DND-41 (cell line): ENCODE data around the gene IFNG-AS1.

Experiments
- ATAC-seq: fragments of 200-7000 bp; cut with Tn5 transposase; 3 replicates; pipeline ENCODE4 v1.9.1; 2021; ENCODE audit warnings: low read depth; ENCODE audit not compliant: insufficient read depth
- DNase-seq: peaks from one replicate; pipeline ENCODE4 v3.0.0-alpha.2; 2020
- H2AFZ ChIP-seq: 2 replicates; pipeline ENCODE4 v1.6.0; 2012; ENCODE audit warnings: low read depth, low read length
- H3K27ac ChIP-seq: 2 replicates; pipeline ENCODE4 v1.5.1; 2012; ENCODE audit warnings: low read length, inconsistent platforms
- H3K27me3 ChIP-seq: fragments of 200-600 bp; sonication (generic); 2 replicates; pipeline ENCODE4 v1.6.0; 2012; ENCODE audit warnings: low read length, mild to moderate bottlenecking, inconsistent platforms; ENCODE audit not compliant: insufficient read depth, poor library complexity
- H3K36me3 ChIP-seq: 2 replicates; pipeline ENCODE4 v1.5.1; 2012; ENCODE audit warnings: low read length, inconsistent platforms; ENCODE audit not compliant: insufficient read depth
- H3K4me1 ChIP-seq: 2 replicates; pipeline ENCODE4 v1.5.1; 2012; ENCODE audit warnings: mild to moderate bottlenecking, low read length; ENCODE audit not compliant: insufficient read depth
- H3K4me2 ChIP-seq: 2 replicates; pipeline ENCODE4 v1.6.0; 2012; ENCODE audit warnings: mild to moderate bottlenecking, moderate library complexity, low read length, inconsistent platforms; ENCODE audit not compliant: insufficient read depth
- H3K4me3 ChIP-seq, 2 experiments: fragments of 200-600 bp in 1 of 2; shearing (Covaris generic) in 1 of 2; 2 replicates each; pipeline ENCODE4 v1.5.1; 2012 to 2016; ENCODE audit warnings: inconsistent platforms in 2 of 2, low read length in 2 of 2, mild to moderate bottlenecking in 2 of 2, low read depth in 1 of 2, moderate library complexity in 1 of 2
- H3K79me2 ChIP-seq: 2 replicates; pipeline ENCODE4 v1.6.0; 2012; ENCODE audit warnings: low read length, inconsistent platforms; ENCODE audit not compliant: insufficient read depth
- H3K9ac ChIP-seq: 2 replicates; pipeline ENCODE4 v1.6.0; 2012; ENCODE audit warnings: low read depth, mild to moderate bottlenecking, inconsistent platforms, low read length, moderate library complexity
- H3K9me3 ChIP-seq: 2 replicates; pipeline ENCODE4 v1.5.1; 2012; ENCODE audit warnings: low read length, moderate library complexity, mild to moderate bottlenecking, inconsistent platforms; ENCODE audit not compliant: insufficient read depth, severe bottlenecking
- H4K20me1 ChIP-seq: 2 replicates; pipeline ENCODE4 v1.6.0; 2012; ENCODE audit warnings: low read length; ENCODE audit not compliant: insufficient read depth
- CTCF ChIP-seq: IDR thresholded peaks from 2 replicates; pipeline ENCODE4 v1.5.1; 2012; ENCODE audit warnings: borderline replicate concordance, low read length, moderate library complexity, mild to moderate bottlenecking; ENCODE audit not compliant: poor library complexity, severe bottlenecking; ENCODE audit errors: extremely low read depth
- EZH2 ChIP-seq: IDR thresholded peaks from 3 replicates; pipeline ENCODE4 v1.6.1; 2012; ENCODE audit warnings: borderline replicate concordance, low read depth, mild to moderate bottlenecking, moderate library complexity, low read length, inconsistent platforms; ENCODE audit not compliant: severe bottlenecking

The IFNG-AS1 gene

GRCh38 chr12:68063900-68064590 is 74.8 kb downstream of the IFNG-AS1 start:
- no peak overlapping the region for H3K9ac ChIP-seq

GRCh38 chr12:68065163-68065562 is 75.9 kb downstream of the IFNG-AS1 start:
- no peak overlapping the region for H2AFZ ChIP-seq
- H3K4me1 ChIP-seq: no peaks in the 10 kb centered on the region
- no peak overlapping the region for H3K9ac ChIP-seq
- H3K79me2 ChIP-seq: no peaks in the 10 kb centered on the region
- ATAC-seq (no peak), DNase-seq (no peak)
- H3K4me3 ChIP-seq: no peak overlapping the region
- H3K4me2 ChIP-seq: no peak overlapping the region
- H3K27me3 ChIP-seq: no peaks in the 10 kb centered on the region
- H3K27ac ChIP-seq: no peak overlapping the region
- no peaks in the 10 kb centered on the region for H3K36me3 ChIP-seq
- no peaks in the 10 kb centered on the region for H4K20me1 ChIP-seq
- no peak for TF ChIP-seq EZH2
- TF ChIP-seq CTCF: no peak
- H3K9me3 ChIP-seq: peaks cover 11% of the 10 kb centered on the region

More at GRCh38 chr12:68063900-68064590, 74.8 kb downstream of the IFNG-AS1 start:
- DNase-seq: no peak
- Histone ChIP-seq H3K79me2 (no peaks in the 10 kb centered on the region), H3K27ac (no peak overlapping the region), H3K4me1 (no peaks in the 10 kb centered on the region), H4K20me1 (no peaks in the 10 kb centered on the region), H2AFZ (no peak overlapping the region), H3K4me3 (no peak overlapping the region), H3K4me2 (no peak overlapping the region), H3K9me3 (peaks cover 11% of the 10 kb centered on the region), H3K27me3 (no peaks in the 10 kb centered on the region), H3K36me3 (no peaks in the 10 kb centered on the region)
- TF ChIP-seq EZH2 (no peak), CTCF (no peak)
- ATAC-seq: no peak

- no peak for TF ChIP-seq EZH2
- no peak for TF ChIP-seq CTCF
- no peak overlapping the region for H3K27ac ChIP-seq
- DNase-seq (no peak), ATAC-seq (no peak)
- no peak overlapping the region for H3K4me2 ChIP-seq
- H3K9ac ChIP-seq: no peak overlapping the region
- H3K9me3 ChIP-seq: peaks cover 11% of the 10 kb centered on the region
- H3K27me3 ChIP-seq: no peaks in the 10 kb centered on the region
- H4K20me1 ChIP-seq: no peaks in the 10 kb centered on the region
- no peaks in the 10 kb centered on the region for H3K79me2 ChIP-seq
- H3K4me1 ChIP-seq: no peaks in the 10 kb centered on the region
- H3K4me3 ChIP-seq: no peak overlapping the region
- no peaks in the 10 kb centered on the region for H3K36me3 ChIP-seq
- no peak overlapping the region for H2AFZ ChIP-seq
Observed at GRCh38 chr12:68065687-68066086, 76.4 kb downstream of the IFNG-AS1 start.
